ENCODE measurements around the gene LHB. TPM values are rescaled to one million over a fixed set of nuclear protein-coding genes. Genes with fewer than 3 reads are reported as not detected.

The LHB gene
- total RNA-seq, 1 donor from 2014 or later: not detected

DNA sequence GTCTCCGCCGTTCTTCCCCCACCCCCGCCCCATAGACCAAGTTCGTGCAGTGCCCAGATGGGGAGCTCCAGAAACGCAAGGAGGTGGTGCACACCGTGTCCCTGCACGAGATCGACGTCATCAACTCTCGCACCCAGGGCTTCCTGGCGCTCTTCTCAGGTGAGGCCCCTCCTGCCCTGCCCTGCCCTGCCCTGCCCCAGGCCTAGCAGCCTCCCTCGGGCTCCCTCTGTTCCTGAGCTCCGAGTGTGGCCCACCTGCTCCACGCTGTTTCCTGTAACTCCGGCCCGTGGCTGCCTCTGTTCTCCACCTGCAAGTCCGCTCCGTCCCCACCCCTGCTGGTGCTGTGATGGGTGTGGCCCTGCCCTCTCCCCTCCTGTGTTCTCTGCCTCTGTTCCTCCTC lies 6.4 kb downstream of the LHB start:
- no peak for ATAC-seq

DNA sequence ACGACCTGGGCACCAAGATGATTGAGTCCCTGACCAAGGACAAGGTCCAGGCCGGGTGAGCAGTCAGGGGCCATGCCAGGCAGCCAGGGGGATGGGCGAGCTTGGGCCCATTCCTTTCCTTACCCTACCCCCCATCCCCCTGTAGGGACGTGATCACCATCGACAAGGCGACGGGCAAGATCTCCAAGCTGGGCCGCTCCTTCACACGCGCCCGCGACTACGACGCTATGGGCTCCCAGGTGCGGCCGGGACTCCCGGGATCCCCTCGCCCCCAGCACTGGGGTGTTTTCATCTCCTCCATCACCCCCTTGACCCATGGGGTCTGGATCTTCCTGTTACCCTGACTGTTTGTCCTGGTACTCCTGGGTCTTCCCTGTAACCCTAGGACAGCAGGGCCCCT lies 7.1 kb downstream of the LHB start:
- ATAC-seq: no peak

DNA sequence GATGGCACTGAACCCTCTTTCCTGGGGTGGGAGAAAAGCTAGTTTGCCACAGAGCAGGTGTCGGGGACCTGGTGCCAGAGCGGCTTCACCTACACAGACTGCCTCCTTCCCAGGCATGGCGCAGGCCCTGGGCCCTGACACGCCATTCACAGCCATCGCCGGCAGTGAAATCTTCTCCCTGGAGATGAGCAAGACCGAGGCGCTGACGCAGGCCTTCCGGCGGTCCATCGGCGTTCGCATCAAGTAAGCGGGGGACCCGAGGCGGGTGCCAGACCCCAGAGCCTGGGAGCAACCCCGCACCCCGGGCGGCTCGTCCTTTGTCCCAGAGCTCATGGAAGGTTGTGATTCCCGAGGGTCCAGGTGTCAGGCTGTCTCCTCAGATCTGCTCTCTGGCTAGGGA lies 10.0 kb downstream of the LHB start:
- no peak for ATAC-seq

DNA sequence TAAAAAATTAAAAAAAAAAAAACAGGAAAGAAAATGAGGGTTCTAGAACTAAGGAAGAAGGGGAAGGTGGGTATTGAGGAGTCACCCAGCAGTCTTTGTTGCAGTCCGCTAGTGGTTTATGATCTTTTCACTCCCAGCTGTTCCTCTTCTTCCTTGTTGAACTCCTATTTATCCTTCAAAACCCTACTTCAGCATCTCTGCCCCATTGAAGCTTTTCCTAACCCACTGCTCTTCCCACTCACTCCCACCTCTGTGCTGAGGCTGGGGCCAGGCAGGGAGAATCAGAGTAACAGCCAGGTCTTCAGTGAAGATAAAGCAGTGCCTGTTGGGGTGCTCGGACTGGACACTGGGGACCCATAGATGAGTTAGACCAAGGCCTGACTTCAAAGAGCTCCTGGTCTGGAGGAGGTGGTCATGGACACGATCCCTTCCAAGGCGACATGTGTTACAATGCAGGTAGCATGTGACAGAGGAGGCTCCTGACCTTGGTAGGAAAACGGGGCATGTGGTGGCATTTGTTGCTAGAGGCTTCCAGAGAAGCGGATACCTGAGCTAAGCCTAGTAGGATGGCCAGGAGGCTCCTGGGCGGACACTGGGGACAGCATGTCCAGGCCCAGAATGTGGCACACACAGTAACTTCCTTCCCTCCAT lies 11.8 kb downstream of the LHB start:
- ATAC-seq: no peak

DNA sequence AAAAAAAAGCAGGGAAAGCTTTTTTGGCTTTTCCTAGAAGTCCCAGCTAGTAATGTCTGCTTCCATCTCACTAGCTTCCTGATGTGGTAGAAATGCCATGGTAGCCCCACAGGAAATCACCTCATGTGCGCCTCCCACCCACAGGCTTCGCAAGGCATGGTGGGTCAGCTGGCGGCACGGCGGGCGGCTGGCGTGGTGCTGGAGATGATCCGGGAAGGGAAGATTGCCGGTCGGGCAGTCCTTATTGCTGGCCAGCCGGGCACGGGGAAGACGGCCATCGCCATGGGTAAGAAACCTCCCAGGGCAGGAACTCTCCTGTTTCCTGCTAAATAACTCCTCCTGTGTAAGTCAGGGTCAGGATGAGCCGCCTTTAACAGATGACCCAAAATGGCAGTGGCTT lies 12.8 kb downstream of the LHB start:
- ATAC-seq: no peak

DNA sequence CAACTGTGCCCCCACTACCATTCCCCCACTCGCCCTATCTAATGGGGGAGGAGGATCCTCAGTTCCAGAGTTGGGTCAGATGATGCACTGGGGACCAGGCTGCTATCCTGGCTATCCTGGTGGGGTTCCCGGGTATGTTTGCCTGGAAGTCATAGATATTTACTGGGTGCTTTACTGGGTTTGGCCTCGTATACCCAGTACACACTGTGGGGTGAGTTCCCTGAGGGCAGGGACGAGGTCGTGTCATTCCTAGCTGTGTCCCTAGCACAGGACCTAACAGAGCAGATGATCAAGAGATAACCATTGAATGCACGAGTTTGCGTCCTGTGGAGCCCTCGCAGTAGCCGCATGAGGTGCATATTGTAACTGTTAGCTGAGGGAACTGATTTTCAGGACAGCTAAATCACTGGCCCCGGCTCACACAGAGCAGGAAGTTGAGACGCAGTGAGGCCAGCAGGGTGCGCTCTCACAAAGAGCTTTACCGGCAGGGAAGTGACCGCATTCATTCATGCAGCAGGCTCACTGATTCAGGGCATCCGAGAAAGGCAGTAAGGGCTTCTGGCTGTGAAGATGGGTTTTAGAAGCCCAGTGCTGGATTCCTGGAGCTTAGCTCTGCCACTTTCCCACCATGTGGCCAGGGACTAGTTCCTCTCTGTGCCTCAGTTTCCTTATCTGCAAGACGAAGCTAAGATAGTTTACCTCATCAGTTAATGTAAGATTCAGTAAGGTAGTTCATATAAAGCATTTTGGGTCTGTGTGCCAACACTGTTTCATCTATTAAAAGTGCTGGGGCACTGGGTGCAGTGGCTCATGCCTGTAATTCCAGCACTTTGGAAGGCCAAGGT lies 17.2 kb downstream of the LHB start:
- peak; percentile 69 for ATAC-seq

DNA sequence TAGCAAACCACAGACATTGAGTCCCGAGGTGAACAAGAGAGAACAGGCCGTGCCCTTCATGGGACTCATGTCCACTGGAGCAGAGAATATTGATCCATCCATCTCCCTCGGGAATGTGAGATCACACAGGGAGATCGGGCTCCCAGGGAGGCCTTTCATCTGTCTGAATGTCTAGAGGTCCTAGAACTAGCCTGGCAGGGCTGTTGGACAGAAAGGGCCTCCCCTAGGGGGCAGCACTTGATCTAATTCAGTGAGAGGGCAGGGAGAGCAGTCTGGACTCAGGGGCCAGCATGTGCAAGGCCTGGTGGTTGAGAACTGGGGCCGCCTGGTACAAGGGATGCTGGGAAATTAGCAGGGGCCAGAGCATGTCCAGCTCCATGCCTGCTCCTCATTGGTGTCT lies 18.9 kb downstream of the LHB start:
- no peak for ATAC-seq

DNA sequence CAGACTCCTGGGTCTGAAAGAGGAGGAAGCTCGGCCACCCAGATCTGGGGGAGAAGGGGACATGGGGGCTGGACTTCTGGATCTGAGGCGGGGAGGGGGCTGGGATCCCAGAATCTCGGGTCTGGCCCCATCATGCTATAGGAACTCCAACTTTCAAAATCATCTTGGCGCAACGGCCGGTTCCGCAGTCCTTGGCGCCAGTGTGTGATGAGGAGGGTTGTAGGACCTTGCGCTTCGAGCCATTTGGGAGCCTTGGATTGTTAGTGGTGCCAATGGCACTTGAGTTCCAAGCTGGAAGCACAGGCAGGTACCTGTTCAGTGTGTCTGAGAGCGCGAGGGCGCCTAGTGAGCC lies 22.9 kb downstream of the LHB start:
- no peak for ATAC-seq

DNA sequence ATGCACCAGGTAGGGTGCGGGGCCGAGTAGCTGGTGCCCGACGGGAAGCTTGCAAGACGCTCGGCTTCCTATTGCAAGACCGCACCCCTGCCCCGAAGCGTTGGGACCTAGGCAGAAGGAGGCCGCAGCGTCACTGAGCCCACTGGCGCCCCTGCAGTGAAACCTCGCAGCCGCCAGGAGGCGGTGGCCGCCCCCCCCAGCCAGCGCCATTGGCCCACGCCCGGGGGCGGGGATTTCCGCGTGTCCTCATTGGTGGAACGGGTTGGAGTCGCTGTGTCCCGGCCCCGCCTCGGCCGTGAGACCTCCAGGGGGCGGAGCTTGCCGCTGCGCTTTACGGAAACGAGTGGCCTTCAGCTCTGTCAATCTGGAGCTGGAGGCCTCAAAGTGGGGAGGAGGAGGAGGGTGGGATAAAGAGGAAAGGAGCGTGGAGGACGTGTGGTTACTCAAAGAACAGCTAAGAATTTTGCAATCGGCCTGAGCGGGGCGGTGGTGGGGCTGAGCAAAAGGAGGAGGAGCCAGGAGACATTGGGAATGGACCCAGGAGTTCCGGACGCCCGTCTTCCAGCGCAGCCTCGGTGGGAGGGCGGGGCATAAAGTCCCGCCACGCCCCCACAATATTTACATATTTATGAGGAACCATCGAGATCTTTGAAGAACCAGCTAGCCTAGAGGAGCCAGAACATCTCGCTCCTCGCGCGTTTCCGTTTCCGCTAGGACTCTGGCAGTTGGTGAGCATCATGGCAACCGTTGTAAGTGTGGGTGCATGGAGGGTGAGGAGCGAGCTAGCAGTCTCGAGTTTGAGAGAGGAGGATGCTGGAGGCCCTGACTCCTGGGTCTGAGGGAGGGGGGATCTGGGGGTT lies 23.5 kb downstream of the LHB start, which contains the start of the genes GYS1 and RUVBL2:
Gene GYS1 (minus strand): TSS at position 135 of the 860 bp plus-strand sequence. CDS start 197 bp downstream, outside the sequence.
Gene RUVBL2 (plus strand): TSS at position 713 of the 860 bp plus-strand sequence. CDS start 25 bp downstream, at position 738.
- ATAC-seq: peak; percentile 92

DNA sequence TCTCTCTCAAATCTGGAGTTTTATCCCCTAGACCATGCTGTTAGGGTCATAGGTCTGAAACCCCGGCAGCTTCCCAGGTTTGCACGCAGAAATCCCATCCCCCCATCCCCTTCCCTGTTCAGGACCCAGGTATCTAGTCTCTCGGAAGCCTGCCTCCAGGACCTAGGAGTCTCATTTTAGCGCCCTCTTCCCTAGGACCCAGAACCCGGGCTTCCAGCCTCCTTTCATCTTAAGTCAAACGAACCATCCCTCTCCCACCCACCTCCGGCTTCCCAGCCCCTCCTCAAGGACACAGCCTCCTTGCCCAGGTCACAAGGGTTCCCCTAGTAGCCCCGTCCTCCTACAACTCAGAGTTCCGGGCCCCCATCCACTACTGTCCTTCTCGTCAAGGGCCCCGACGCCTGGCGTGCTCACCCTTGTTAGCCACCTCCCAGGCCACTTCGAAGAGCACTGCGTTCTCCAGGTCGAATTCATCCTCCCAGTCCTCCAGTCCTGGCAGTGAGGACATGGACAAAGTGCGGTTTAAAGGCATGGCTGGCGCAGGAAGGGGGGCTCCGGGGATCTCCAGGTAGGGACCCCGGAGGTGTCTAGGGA lies 24.2 kb downstream of the LHB start:
- ATAC-seq: peak; percentile 1

DNA sequence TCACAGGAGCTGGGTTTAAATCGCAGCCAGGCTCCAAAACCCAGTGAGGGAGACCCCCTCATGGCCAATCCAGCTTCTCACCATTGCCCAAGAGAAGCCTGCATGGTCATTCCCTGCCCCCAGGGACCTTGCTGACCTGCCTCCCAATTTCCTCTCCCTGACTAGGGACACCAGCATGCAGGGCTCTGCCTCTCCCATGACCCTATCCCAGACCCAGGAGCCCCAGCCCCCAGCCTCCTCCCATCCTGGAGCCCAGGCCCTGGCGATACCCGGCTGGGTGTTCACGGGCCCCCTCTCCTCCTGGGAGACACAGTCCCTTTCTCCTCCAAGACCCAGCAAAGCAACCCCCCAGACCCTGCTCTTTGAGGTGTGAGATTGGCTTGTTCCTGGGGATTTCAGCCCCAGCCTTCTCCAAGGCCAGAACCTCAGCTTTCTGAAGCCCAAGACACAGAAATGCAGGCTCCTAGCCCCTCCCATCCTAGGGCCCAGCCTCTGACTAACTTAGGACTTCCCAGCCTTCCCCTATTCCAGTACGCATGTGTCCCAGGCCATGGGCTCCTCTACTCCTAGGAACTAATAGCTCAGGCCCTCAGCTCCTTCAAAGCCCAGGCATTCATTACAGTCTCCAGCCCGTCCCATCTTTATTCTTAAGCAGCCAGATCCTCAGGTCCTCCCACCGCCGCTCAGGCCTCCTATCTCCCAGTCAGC lies 24.9 kb downstream of the LHB start:
- ATAC-seq: peak; percentile 45

DNA sequence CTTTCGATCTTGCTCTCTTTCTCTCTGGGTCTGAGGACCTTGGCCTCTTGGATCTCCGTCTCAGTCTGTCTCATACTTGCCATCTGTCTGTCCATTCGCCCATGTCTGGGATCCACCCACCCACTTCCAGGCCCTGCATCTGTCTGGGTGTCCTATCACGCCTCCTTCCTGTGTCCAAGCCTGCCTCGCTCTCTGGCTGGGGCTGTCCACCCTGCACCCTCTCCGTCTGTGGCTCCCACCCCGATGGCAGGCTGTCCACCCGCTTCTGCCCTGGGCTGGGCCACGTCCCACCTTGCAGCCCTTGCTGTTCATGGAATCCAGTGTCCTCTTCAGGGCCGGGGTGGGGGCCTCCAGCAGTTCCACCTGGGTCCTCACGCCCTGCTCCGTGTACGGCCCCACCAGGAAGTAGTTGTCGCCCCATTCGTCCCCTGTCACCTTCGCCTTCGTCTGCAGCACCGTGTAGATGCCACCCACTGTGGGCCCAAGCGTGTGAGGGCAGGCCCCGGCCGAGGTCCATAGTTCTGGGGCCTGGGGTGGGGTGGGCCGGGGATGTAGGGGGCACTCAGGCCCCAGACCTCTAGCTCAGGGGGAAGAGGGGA lies 25.8 kb downstream of the LHB start:
- ATAC-seq: no peak

DNA sequence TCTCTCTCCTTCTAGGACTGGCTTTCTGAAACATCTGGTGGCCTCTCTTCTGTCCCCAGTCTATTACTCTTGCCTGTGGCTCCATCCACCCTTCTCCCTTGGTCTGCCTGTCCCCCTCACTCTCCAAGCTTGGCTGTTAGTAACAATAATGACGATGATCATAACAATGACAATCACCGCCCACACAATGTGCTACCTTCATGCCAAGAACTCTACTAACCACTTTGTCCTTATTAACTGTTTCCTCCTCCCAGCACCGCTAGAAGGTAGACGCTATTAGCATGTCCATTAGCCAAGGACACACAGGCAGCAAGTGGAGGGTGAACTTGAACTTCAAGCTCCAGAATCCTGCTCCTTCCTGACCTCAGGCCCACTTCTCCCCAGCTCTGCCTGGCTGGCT lies 26.5 kb downstream of the LHB start:
- ATAC-seq: no peak

DNA sequence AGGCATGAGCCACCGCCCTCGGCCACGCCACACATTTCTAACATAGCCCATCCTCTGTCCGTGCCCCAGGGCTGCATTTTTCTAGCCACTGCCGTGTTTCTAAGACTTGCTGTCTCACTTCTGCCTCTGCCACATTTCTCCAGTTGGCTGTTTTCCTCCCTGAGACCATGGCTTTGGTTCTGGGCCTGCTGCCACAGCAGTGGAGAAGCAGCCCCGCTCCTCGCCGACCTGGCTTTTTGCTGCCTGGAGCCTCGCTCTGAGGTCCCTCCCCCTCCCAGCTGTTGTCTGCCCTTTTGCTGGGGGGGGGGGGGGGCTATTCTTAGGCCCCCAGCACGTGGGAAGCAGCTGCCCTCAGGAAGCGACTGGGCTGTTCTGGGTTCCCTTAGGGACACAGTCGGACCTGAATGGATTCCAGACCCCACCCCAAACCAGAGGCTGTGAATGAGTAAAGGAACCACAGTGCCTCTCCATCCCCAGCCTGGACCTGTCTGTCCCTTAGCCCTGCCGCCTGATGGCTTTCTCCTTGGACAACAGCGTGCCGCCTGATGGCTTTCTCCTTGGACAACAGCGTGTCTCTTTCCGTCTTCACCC lies 27.1 kb downstream of the LHB start:
- no peak for ATAC-seq

DNA sequence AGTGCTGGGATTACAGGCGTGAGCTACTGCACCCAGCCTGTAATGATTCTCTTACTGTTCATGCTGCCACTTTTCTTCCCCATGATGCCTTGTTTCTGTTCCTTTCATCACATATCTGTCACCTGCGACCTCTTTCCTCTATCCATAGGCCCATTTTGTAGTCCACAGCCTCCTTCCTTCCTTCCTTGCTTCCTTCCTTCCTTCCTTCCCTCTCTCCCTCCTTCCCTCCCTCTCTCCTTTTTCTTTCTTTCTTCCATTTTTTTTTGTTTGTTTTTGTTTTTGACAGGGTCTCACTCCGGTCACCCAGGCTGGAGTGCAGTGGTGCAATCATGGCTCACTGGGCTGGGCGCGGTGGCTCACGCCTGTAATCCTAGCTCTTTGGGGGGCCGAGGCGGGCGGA lies 28.0 kb downstream of the LHB start:
- ATAC-seq: no peak

DNA sequence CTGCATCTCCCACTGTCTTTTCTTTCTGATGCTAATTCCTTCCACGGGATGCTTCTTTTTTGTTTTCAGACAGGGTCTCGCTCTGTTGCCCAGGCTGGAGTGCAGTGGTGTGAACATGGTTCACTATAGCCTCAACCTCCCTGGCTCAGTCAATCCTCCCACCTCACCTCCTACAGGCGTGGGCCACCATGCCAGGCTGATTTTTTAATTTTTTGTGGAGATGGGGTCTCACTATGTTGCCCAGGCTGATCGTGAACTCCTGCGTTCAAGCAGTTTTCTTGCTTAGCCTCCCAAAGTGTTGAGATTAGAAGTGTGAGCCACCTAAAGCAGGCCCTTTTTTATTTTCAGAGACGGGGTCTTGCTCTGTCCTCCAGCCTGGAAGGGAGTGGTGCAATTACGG lies 28.6 kb downstream of the LHB start:
- no peak for ATAC-seq

DNA sequence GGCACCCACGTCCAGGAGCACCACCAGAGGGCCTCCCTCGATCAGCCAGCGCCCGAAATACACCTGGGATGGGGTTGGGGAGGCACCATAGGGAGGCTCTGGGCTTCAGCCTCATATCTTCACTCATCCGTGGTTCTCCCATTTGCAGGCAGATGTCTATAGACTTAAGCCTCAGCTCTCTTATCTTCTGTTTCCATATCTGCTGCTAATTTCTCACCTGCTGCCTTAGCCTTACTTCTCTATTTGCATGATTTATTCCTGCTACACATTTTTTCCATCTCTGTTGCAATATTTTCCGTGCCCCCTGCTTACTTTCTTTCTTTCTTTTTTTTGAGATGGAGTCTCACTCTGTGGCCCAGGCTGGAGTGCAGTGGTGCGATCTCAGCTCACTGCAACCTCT lies 29.6 kb downstream of the LHB start:
- ATAC-seq: no peak

DNA sequence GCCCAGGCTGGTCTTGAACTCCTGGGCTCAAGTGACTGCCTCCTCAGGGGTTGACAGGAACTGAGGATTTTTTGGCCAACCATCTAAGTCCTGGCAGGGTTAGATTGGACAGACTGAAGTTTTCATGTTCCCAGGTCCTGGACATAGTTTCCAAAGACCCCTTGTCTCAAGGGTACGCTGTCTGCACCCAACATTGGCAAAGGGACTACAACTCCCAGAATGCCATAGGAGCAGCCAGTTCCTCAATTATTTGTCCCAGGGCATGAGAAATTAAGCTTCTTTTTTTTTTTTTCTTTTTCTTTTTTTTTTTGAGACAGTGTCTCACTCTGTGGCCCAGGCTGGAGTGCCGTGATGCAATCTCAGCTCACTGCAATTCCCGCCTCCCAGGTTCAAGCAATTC lies 30.7 kb downstream of the LHB start:
- no peak for ATAC-seq

DNA sequence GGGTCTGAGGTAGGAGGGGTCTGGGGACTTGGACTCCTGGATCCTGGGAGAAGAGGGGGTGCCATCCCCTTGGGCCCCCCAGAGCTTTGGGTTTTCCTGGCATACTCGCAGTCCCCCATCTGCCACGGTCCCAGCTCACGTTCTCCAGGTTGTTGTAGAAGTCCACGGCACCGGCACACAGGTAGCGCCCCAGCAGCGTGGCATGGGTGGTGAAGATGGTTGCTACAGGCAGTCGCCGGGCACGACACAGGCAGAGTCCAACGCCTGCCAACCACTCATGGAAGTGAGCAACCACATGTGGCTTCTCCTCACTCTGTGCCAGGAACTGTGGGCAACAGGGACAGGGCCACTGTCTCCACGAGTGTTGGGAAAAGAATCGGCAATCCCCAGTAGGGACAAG lies 31.2 kb downstream of the LHB start:
- ATAC-seq: no peak

DNA sequence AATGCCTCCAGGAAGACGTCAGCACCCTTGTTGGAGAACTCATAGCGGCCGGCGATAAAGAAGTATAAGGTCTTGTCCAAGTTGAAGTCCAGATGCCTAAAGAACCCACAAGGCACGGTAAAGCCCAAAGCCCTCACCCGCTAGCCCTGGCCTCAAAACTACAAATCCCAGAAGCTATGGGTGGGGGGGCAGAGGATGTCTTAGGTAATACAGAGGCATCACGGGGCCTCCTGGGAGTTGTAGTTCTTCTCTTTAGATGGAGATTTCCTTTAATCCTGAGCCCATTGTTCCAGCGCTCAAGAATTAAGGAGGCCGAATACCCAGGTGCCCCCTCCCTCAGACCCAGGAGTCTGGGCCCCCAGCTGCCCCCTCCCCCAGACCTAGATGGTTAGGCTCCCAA lies 34.6 kb downstream of the LHB start:
- no peak for ATAC-seq

DNA sequence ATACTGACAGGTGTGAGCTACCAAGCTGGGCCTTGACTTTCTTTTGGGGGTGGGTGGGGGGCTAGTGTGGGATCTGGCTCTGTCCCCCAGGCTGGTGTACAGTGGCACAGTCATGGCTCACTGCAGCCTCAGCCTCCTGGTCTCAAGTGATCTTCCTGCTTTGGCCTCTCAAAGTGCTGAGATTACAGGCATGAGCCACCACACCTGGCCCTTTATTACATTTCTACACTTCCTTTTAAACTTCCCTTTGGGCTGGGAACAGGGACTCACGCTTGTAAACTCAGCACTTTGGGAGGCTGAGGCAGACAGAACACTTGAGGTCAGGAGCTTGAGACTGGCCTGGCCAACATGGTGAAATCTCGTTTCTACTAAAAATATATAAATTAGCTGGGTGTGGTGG lies 39.8 kb downstream of the LHB start:
- no peak for ATAC-seq
